GM23338 (cell line): ENCODE measurements around the gene APOC1. TPM values are rescaled to one million over a fixed set of nuclear protein-coding genes. Genes with fewer than 3 reads are reported as not detected.
A peak's percentile ranks its signal among the peaks of the same experiment; 100 is the strongest.

Experiments used
- ATAC-seq: fragments of 200-7000 bp; cut with Tn5 transposase; 3 replicates; pipeline ENCODE4 v1.9.1; 2020
- DNase-seq: peaks from one replicate; pipeline ENCODE4 v3.0.0-alpha.2; 2015; ENCODE audit warnings: low spot score
- H2AFZ ChIP-seq: fragments of 200-600 bp; sonication (generic); 2 replicates; pipeline ENCODE4 v1.8.0; 2016; ENCODE audit warnings: antibody characterized with exemption, mild to moderate bottlenecking, moderate library complexity
- H3F3A ChIP-seq: fragments of 200-600 bp; sonication (generic); replicated peaks from 2 replicates; pipeline ENCODE4 v1.8.0; 2017; ENCODE audit warnings: antibody characterized with exemption, mixed run types, low read depth
- H3K27ac ChIP-seq: fragments of 200-600 bp; sonication (generic); 2 replicates; pipeline ENCODE4 v1.6.1; 2016; ENCODE audit warnings: low read depth
- H3K27me3 ChIP-seq: fragments of 200-600 bp; sonication (generic); 2 replicates; pipeline ENCODE4 v1.8.0; 2016; ENCODE audit warnings: mild to moderate bottlenecking, mixed run types, moderate library complexity; ENCODE audit not compliant: insufficient read depth
- H3K36me3 ChIP-seq: fragments of 200-600 bp; sonication (generic); 2 replicates; pipeline ENCODE4 v1.8.0; 2016; ENCODE audit warnings: mild to moderate bottlenecking; ENCODE audit not compliant: insufficient read depth
- H3K4me1 ChIP-seq: fragments of 200-600 bp; sonication (generic); 2 replicates; pipeline ENCODE4 v1.8.0; 2016; ENCODE audit warnings: mild to moderate bottlenecking, moderate library complexity; ENCODE audit not compliant: insufficient read depth
- H3K4me2 ChIP-seq: fragments of 200-600 bp; sonication (generic); 2 replicates; pipeline ENCODE4 v1.7.1; 2017; ENCODE audit warnings: mixed run types
- H3K4me3 ChIP-seq: fragments of 200-600 bp; sonication (generic); 2 replicates; pipeline ENCODE4 v1.6.1; 2016; ENCODE audit warnings: mixed run types
- H3K79me2 ChIP-seq: fragments of 200-600 bp; sonication (generic); replicated peaks from 2 replicates; pipeline ENCODE4 v1.8.0; 2017; ENCODE audit warnings: mild to moderate bottlenecking; ENCODE audit not compliant: insufficient read depth
- H3K9me2 ChIP-seq: fragments of 200-600 bp; sonication (generic); 2 replicates; pipeline ENCODE4 v1.8.0; 2017; ENCODE audit not compliant: insufficient read depth
- H4K20me1 ChIP-seq: fragments of 200-600 bp; sonication (generic); replicated peaks from 2 replicates; pipeline ENCODE4 v1.8.0; 2017; ENCODE audit warnings: mild to moderate bottlenecking; ENCODE audit not compliant: insufficient read depth
- H3K27ac Mint-ChIP-seq: 2 replicates; pipeline ENCODE4 v1.8.0; 2020; ENCODE audit warnings: inconsistent platforms, mild to moderate bottlenecking, moderate library complexity, mixed read lengths
- H3K27me3 Mint-ChIP-seq: 3 replicates; pipeline ENCODE4 v1.8.0; 2022; ENCODE audit warnings: low read depth, mild to moderate bottlenecking, moderate library complexity, mixed read lengths, inconsistent platforms; ENCODE audit not compliant: insufficient read depth, poor library complexity
- H3K36me3 Mint-ChIP-seq: 3 replicates; pipeline ENCODE4 v1.8.0; 2021; ENCODE audit warnings: low read depth, mild to moderate bottlenecking, inconsistent platforms, moderate library complexity, mixed read lengths
- H3K4me1 Mint-ChIP-seq: 3 replicates; pipeline ENCODE4 v1.8.0; 2020; ENCODE audit warnings: mild to moderate bottlenecking, inconsistent platforms, mixed read lengths
- H3K4me3 Mint-ChIP-seq: 3 replicates; pipeline ENCODE4 v1.8.0; 2021; ENCODE audit warnings: moderate library complexity, mild to moderate bottlenecking, inconsistent platforms, mixed read lengths
- H3K9me3 Mint-ChIP-seq: 3 replicates; pipeline ENCODE4 v1.8.0; 2020; ENCODE audit warnings: moderate library complexity, mild to moderate bottlenecking, inconsistent platforms, mixed read lengths
- EZH2 ChIP-seq: fragments of 200-600 bp; sonication (generic); IDR thresholded peaks from one replicate; pipeline ENCODE4 v1.8.0; 2017; ENCODE audit warnings: antibody characterized with exemption, mild to moderate bottlenecking, low read depth; ENCODE audit not compliant: unreplicated experiment
- POLR2AphosphoS5 ChIP-seq: IDR thresholded peaks from 2 replicates; pipeline ENCODE4 v1.6.1; 2016; ENCODE audit warnings: antibody characterized with exemption, low read depth
- polyA plus RNA-seq: library from polyadenylated mRNA; unstranded; fragments of >200 nt; fragmentation: Nextera tagmentation; extraction: Ambion mirVana; gene quantifications from 2 replicates; pipeline ENCODE4 v1.2.1, GENCODE V29; 2016
- total RNA-seq: library from RNA; depleted of rRNA; stranded (reverse); fragments of >200 nt; shearing (Covaris generic); gene quantifications from 2 replicates; pipeline ENCODE4 v1.2.3, GENCODE V29; 2014
- TF ChIP-seq, protein P1 (sequence below): fragments of 250-450 bp; sonication (Bioruptor Pico); IDR thresholded peaks from 2 replicates; pipeline ENCODE4 v1.5.0; 2020; ENCODE audit warnings: mild to moderate bottlenecking, moderate library complexity
- TF ChIP-seq, protein P2 (sequence below): IDR thresholded peaks from one replicate; pipeline ENCODE4 v1.6.1; 2018; ENCODE audit warnings: antibody characterized with exemption; ENCODE audit not compliant: unreplicated experiment

APOC1 gene
- total and polyA plus RNA-seq, 2 experiments from 2014 or later = 26.8 to 221 TPM

DNA sequence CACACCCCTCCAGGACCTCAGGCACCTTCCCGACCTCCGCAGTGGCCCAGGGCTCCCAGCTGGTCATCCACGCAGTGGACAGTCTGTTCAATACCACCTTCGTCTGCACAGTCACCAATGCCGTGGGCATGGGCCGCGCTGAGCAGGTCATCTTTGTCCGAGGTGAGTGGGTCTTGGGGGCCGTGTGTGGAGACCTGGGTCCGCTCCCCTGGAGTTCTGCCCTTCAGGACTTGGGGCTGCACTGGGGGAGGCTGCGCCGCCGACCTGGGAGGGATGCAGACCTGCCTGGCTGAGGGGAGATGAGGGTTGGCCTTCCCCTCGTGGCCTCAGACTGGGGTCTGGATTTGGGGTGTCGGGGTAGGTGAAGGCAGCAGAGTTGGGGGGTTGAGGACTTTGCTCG, 40.1 kb upstream of the APOC1 start:
- Histone ChIP-seq H3K9me2 (no peaks in the 10 kb centered on the region), H3K79me2 (no peaks in the 10 kb centered on the region), H3K27me3 (no peaks in the 10 kb centered on the region), H3K4me3 (no peak overlapping the region), H3F3A (0 out of 2 replicates have a peak, but pooled peaks cover 24% of the 10 kb centered on the region), H4K20me1 (peaks cover 12% of the 10 kb centered on the region), H3K4me1 (peaks cover 25% of the 10 kb centered on the region), H3K4me2 (no peak overlapping the region), H3K36me3 (peaks cover 26% of the 10 kb centered on the region), H2AFZ (no peak overlapping the region), H3K27ac (no peak overlapping the region)
- no peak for TF ChIP-seq EZH2
- TF ChIP-seq, protein P1, sequence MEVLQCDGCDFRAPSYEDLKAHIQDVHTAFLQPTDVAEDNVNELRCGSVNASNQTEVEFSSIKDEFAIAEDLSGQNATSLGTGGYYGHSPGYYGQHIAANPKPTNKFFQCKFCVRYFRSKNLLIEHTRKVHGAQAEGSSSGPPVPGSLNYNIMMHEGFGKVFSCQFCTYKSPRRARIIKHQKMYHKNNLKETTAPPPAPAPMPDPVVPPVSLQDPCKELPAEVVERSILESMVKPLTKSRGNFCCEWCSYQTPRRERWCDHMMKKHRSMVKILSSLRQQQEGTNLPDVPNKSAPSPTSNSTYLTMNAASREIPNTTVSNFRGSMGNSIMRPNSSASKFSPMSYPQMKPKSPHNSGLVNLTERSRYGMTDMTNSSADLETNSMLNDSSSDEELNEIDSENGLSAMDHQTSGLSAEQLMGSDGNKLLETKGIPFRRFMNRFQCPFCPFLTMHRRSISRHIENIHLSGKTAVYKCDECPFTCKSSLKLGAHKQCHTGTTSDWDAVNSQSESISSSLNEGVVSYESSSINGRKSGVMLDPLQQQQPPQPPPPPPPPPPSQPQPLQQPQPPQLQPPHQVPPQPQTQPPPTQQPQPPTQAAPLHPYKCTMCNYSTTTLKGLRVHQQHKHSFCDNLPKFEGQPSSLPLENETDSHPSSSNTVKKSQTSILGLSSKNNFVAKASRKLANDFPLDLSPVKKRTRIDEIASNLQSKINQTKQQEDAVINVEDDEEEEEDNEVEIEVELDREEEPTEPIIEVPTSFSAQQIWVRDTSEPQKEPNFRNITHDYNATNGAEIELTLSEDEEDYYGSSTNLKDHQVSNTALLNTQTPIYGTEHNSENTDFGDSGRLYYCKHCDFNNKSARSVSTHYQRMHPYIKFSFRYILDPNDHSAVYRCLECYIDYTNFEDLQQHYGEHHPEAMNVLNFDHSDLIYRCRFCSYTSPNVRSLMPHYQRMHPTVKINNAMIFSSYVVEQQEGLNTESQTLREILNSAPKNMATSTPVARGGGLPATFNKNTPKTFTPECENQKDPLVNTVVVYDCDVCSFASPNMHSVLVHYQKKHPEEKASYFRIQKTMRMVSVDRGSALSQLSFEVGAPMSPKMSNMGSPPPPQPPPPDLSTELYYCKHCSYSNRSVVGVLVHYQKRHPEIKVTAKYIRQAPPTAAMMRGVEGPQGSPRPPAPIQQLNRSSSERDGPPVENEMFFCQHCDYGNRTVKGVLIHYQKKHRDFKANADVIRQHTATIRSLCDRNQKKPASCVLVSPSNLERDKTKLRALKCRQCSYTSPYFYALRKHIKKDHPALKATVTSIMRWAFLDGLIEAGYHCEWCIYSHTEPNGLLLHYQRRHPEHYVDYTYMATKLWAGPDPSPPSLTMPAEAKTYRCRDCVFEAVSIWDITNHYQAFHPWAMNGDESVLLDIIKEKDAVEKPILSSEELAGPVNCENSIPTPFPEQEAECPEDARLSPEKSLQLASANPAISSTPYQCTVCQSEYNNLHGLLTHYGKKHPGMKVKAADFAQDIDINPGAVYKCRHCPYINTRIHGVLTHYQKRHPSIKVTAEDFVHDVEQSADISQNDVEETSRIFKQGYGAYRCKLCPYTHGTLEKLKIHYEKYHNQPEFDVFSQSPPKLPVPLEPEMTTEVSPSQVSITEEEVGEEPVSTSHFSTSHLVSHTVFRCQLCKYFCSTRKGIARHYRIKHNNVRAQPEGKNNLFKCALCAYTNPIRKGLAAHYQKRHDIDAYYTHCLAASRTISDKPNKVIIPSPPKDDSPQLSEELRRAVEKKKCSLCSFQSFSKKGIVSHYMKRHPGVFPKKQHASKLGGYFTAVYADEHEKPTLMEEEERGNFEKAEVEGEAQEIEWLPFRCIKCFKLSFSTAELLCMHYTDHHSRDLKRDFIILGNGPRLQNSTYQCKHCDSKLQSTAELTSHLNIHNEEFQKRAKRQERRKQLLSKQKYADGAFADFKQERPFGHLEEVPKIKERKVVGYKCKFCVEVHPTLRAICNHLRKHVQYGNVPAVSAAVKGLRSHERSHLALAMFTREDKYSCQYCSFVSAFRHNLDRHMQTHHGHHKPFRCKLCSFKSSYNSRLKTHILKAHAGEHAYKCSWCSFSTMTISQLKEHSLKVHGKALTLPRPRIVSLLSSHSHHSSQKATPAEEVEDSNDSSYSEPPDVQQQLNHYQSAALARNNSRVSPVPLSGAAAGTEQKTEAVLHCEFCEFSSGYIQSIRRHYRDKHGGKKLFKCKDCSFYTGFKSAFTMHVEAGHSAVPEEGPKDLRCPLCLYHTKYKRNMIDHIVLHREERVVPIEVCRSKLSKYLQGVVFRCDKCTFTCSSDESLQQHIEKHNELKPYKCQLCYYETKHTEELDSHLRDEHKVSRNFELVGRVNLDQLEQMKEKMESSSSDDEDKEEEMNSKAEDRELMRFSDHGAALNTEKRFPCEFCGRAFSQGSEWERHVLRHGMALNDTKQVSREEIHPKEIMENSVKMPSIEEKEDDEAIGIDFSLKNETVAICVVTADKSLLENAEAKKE = no peak
- DNase-seq (no peak), ATAC-seq (no peak)
- Mint-ChIP-seq H3K36me3 (peaks cover 74% of the 10 kb centered on the region), H3K4me3 (no peak overlapping the region), H3K9me3 (no peaks in the 10 kb centered on the region), H3K27ac (no peak overlapping the region), H3K4me1 (peaks cover 30% of the 10 kb centered on the region), H3K27me3 (peaks cover 15% of the 10 kb centered on the region)

DNA sequence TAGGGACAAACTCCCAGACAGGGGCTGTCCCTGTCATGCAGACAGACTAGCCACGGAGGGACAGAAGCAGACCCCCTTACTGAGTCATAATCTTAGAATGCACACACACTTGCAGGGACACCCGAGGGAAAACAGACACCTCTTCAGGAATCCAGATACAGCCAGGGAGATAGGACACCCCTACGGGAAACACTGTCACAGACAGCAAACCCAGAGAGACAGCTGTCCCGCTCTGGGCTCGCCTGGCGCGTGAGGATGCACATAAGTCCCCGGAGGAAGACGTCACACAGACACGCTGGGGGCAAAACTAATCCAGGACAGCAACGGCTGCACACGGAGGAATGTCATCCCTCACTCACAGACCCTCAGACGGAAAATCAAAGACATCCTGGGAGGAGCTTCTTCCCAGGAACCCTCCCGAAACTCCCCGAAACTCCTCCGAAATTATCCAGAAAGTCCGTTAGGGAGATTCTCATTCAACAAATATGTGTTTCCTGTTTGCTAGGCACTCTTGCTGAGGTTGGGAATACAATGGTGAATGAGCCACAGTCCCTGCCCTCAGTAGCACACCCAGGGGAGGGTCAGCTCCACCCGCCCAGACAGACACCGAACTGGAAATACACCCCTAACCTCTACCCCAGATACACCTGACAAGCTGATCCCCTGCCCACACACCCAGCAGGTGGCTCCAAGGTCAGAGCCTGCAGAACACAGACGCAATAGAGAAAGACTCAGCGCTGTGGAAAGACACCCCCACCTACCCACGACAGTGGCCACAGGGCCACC, 38.5 kb upstream of the APOC1 start:
- peaks cover 35% of the 10 kb centered on the region for H3K4me1 Mint-ChIP-seq
- no peak overlapping the region for H2AFZ ChIP-seq
- peaks cover 12% of the 10 kb centered on the region for H4K20me1 ChIP-seq
- H3K79me2 ChIP-seq = no peaks in the 10 kb centered on the region
- H3K36me3 ChIP-seq = peaks cover 21% of the 10 kb centered on the region
- 0 out of 2 replicates have a peak overlapping the region, but pooled peaks have one; percentile 50 for H3K27ac Mint-ChIP-seq
- 0 out of 2 replicates have a peak, but pooled peaks cover 21% of the 10 kb centered on the region for H3F3A ChIP-seq
- no peak for ATAC-seq
- no peaks in the 10 kb centered on the region for H3K27me3 ChIP-seq
- no peaks in the 10 kb centered on the region for H3K9me2 ChIP-seq
- H3K4me1 ChIP-seq = peaks cover 28% of the 10 kb centered on the region
- H3K4me2 ChIP-seq = no peak overlapping the region
- H3K4me3 Mint-ChIP-seq = no peak overlapping the region
- no peak for DNase-seq
- H3K27me3 Mint-ChIP-seq = peaks cover 19% of the 10 kb centered on the region
- H3K27ac ChIP-seq = no peak overlapping the region
- peaks cover 68% of the 10 kb centered on the region for H3K36me3 Mint-ChIP-seq
- no peaks in the 10 kb centered on the region for H3K9me3 Mint-ChIP-seq
- H3K4me3 ChIP-seq = no peak overlapping the region
- TF ChIP-seq, protein P2, sequence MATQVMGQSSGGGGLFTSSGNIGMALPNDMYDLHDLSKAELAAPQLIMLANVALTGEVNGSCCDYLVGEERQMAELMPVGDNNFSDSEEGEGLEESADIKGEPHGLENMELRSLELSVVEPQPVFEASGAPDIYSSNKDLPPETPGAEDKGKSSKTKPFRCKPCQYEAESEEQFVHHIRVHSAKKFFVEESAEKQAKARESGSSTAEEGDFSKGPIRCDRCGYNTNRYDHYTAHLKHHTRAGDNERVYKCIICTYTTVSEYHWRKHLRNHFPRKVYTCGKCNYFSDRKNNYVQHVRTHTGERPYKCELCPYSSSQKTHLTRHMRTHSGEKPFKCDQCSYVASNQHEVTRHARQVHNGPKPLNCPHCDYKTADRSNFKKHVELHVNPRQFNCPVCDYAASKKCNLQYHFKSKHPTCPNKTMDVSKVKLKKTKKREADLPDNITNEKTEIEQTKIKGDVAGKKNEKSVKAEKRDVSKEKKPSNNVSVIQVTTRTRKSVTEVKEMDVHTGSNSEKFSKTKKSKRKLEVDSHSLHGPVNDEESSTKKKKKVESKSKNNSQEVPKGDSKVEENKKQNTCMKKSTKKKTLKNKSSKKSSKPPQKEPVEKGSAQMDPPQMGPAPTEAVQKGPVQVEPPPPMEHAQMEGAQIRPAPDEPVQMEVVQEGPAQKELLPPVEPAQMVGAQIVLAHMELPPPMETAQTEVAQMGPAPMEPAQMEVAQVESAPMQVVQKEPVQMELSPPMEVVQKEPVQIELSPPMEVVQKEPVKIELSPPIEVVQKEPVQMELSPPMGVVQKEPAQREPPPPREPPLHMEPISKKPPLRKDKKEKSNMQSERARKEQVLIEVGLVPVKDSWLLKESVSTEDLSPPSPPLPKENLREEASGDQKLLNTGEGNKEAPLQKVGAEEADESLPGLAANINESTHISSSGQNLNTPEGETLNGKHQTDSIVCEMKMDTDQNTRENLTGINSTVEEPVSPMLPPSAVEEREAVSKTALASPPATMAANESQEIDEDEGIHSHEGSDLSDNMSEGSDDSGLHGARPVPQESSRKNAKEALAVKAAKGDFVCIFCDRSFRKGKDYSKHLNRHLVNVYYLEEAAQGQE = no peak
- no peak for TF ChIP-seq POLR2AphosphoS5
